ENCODE data around the gene ERRFI1. TPM values are rescaled to one million over a fixed set of nuclear protein-coding genes. Genes with fewer than 3 reads are reported as not detected.

Gene ERRFI1
- total and polyA plus RNA-seq, 4 donors = 60.7 to 424 (median 106) TPM

GRCh38 chr1:7995437-7995836, 30.7 kb downstream of the ERRFI1 start (continued):
- TF ChIP-seq GABPA (IDR thresholded peaks at IDR 0.05 in 1 of 2, conservative IDR thresholded peaks at IDR 0.05 in 1 of 2) = no peak
- TF ChIP-seq SP1 (IDR thresholded peaks at IDR 0.05) = no peak
- TF ChIP-seq, protein P1, sequence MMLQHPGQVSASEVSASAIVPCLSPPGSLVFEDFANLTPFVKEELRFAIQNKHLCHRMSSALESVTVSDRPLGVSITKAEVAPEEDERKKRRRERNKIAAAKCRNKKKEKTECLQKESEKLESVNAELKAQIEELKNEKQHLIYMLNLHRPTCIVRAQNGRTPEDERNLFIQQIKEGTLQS (IDR thresholded peaks at IDR 0.05) = no peak

- Histone ChIP-seq H3K4me3 (ENCODE audit: low read depth in 1 of 3, low read length in 3 of 3) (no peak overlapping the region), H3K9me3 (ENCODE audit: control insufficient read depth in 4 of 4, low read length in 3 of 4) (no peaks in the 10 kb centered on the region), H3K36me3 (ENCODE audit: control insufficient read depth in 4 of 4, insufficient read depth in 3 of 4, low read depth in 1 of 4, low read length in 3 of 4) (peaks cover 0 to 4% (median 0%) of the 10 kb centered on the region in 4 donors), H3K27ac (ENCODE audit: low read depth in 1 of 2, low read length in 2 of 2) (no peak overlapping the region), H3K9ac (ENCODE audit: low read depth in 1 of 2, low read length in 2 of 2) (no peak overlapping the region), H3K4me1 (ENCODE audit: control insufficient read depth in 4 of 4, insufficient read depth in 4 of 4, low read length in 3 of 4) (no peaks in the 10 kb centered on the region), H3K27me3 (ENCODE audit: control insufficient read depth in 4 of 4, insufficient read depth in 4 of 4, low read length in 3 of 4) (no peaks in the 10 kb centered on the region)
- no peak for DNase-seq (ENCODE audit: low spot score)
- TF ChIP-seq RXRA (IDR thresholded peaks at IDR 0.05) (no peak), NR2F2 (IDR thresholded peaks at IDR 0.05) (no peak), RAD21 (IDR thresholded peaks at IDR 0.05) (no peak), EGR1 (IDR thresholded peaks at IDR 0.05; ENCODE audit: low read depth in 2 of 2) (no peak), YY1 (IDR thresholded peaks at IDR 0.05) (no peak), FOXA2 (IDR thresholded peaks at IDR 0.05) (no peak), HNF4G (IDR thresholded peaks at IDR 0.05) (no peak), HNF4A (conservative IDR thresholded peaks at IDR 0.05) (no peak), REST (IDR thresholded peaks at IDR 0.05) (no peak), TAF1 (conservative IDR thresholded peaks at IDR 0.05) (no peak), ZBTB33 (IDR thresholded peaks at IDR 0.05) (no peak), CTCF (IDR thresholded peaks at IDR 0.05; ENCODE audit: low read depth, low read length, missing input control) (no peak), FOXA1 (IDR thresholded peaks at IDR 0.05) (no peak), JUND (IDR thresholded peaks at IDR 0.05) (no peak), SP1 (IDR thresholded peaks at IDR 0.05) (no peak), GABPA (IDR thresholded peaks at IDR 0.05 in 1 of 2, conservative IDR thresholded peaks at IDR 0.05 in 1 of 2) (no peak)
- TF ChIP-seq, protein P2, sequence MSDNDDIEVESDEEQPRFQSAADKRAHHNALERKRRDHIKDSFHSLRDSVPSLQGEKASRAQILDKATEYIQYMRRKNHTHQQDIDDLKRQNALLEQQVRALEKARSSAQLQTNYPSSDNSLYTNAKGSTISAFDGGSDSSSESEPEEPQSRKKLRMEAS (IDR thresholded peaks at IDR 0.05) = no peak
- TF ChIP-seq, protein P1 (IDR thresholded peaks at IDR 0.05) = no peak
- WGBS = 96% methylated on average over 1 of the region's 1 CpG
Observed at GRCh38 chr1:7994827-7995226, 31.3 kb downstream of the ERRFI1 start.

Measured in liver (tissue), 9 donors.